CD14-positive monocyte (primary cell): ENCODE results near the gene TAS2R50. TPM values are rescaled to one million over a fixed set of nuclear protein-coding genes. Genes with fewer than 3 reads are reported as not detected.

Experiments
- DNase-seq, 3 donors: peaks; one replicate each; pipeline ENCODE4 v3.0.0-alpha.2; 2011 to 2022
- H2AFZ ChIP-seq: 2 replicates; pipeline ENCODE4 v1.6.0; 2012; ENCODE audit warnings: mild to moderate bottlenecking, low read depth, low read length, inconsistent platforms; ENCODE audit not compliant: insufficient read depth, poor library complexity, severe bottlenecking
- H3K27ac ChIP-seq, 2 donors: 1 replicate in 1 of 2; 2 replicates in 1 of 2; pipeline ENCODE4 v1.5.1; 2012 to 2013; ENCODE audit warnings: low read length in 2 of 2, control low read depth in 1 of 2, inconsistent platforms in 1 of 2, low read depth in 1 of 2, mild to moderate bottlenecking in 1 of 2
- H3K27me3 ChIP-seq, 2 donors: one replicate each; pipeline versions ENCODE4 v1.6.0 to v1.6.1; 2011 to 2013; ENCODE audit warnings: low read length in 2 of 2; ENCODE audit not compliant: control insufficient read depth in 2 of 2, insufficient read depth in 2 of 2
- H3K36me3 ChIP-seq, 2 donors: replicated peaks in 1 of 2; 1 replicate in 1 of 2; 2 replicates in 1 of 2; pipeline versions ENCODE4 v1.5.1 to v1.6.1; 2012 to 2013; ENCODE audit warnings: low read length in 2 of 2, control low read depth in 1 of 2, inconsistent platforms in 1 of 2, mild to moderate bottlenecking in 1 of 2; ENCODE audit not compliant: insufficient read depth in 2 of 2, control insufficient read depth in 1 of 2
- H3K4me1 ChIP-seq, 2 donors: 1 replicate in 1 of 2; 2 replicates in 1 of 2; pipeline versions ENCODE4 v1.5.1 to v1.6.1; 2012 to 2013; ENCODE audit warnings: low read length in 2 of 2, control low read depth in 1 of 2, inconsistent platforms in 1 of 2, mild to moderate bottlenecking in 1 of 2, moderate library complexity in 1 of 2; ENCODE audit not compliant: insufficient read depth in 2 of 2, control insufficient read depth in 1 of 2
- H3K4me2 ChIP-seq: replicated peaks from 2 replicates; pipeline ENCODE3; 2012; ENCODE audit warnings: low read length, moderate library complexity, mild to moderate bottlenecking; ENCODE audit not compliant: poor library complexity, severe bottlenecking; ENCODE audit errors: extremely low read depth
- H3K4me3 ChIP-seq, 3 experiments: fragments of 200-600 bp in 1 of 3; sonication (generic) in 1 of 3; replicated peaks in 1 of 3; 1 replicate in 2 of 3; 2 replicates in 1 of 3; pipeline ENCODE4 v1.5.1; 2011 to 2013; ENCODE audit warnings: low read length in 3 of 3, mild to moderate bottlenecking in 3 of 3, control low read depth in 2 of 3, low read depth in 2 of 3, inconsistent platforms in 1 of 3, moderate library complexity in 1 of 3
- H3K79me2 ChIP-seq: 2 replicates; pipeline ENCODE4 v1.6.0; 2012; ENCODE audit warnings: mild to moderate bottlenecking, control low read depth, inconsistent platforms, low read length, moderate library complexity; ENCODE audit not compliant: insufficient read depth
- H3K9ac ChIP-seq: 2 replicates; pipeline ENCODE4 v1.6.0; 2017; ENCODE audit warnings: low read length, mild to moderate bottlenecking; ENCODE audit not compliant: insufficient read depth, poor library complexity, severe bottlenecking
- H3K9me3 ChIP-seq, 2 donors: replicated peaks in 1 of 2; 1 replicate in 1 of 2; 2 replicates in 1 of 2; pipeline versions ENCODE4 v1.5.1 to v1.6.1; 2012 to 2013; ENCODE audit warnings: low read length in 2 of 2, control low read depth in 1 of 2; ENCODE audit not compliant: control insufficient read depth in 1 of 2, insufficient read depth in 1 of 2
- H4K20me1 ChIP-seq: 2 replicates; pipeline ENCODE4 v1.6.0; 2012; ENCODE audit warnings: mild to moderate bottlenecking, low read length, control low read depth, moderate library complexity; ENCODE audit not compliant: insufficient read depth
- H3K27ac Mint-ChIP-seq, 7 donors: one replicate each; pipeline ENCODE4 v1.8.0; 2020; ENCODE audit warnings: mild to moderate bottlenecking in 7 of 7, mixed read lengths in 7 of 7, moderate library complexity in 6 of 7, inconsistent platforms in 2 of 7
- H3K27me3 Mint-ChIP-seq, 3 donors: one replicate each; pipeline ENCODE4 v1.8.0; 2021 to 2022; ENCODE audit warnings: low read depth in 3 of 3, mild to moderate bottlenecking in 3 of 3, mixed read lengths in 3 of 3, moderate library complexity in 3 of 3, inconsistent platforms in 1 of 3
- H3K36me3 Mint-ChIP-seq, 2 donors: one replicate each; pipeline ENCODE4 v1.8.0; 2020; ENCODE audit warnings: mixed read lengths in 2 of 2, inconsistent platforms in 1 of 2, mild to moderate bottlenecking in 1 of 2
- H3K4me1 Mint-ChIP-seq: one replicate; pipeline ENCODE4 v1.8.0; 2020; ENCODE audit warnings: mild to moderate bottlenecking, mixed read lengths
- H3K4me3 Mint-ChIP-seq, 2 donors: one replicate each; pipeline ENCODE4 v1.8.0; 2020; ENCODE audit warnings: mild to moderate bottlenecking in 2 of 2, mixed read lengths in 2 of 2, moderate library complexity in 1 of 2
- H3K9me3 Mint-ChIP-seq, 7 donors: one replicate each; pipeline ENCODE4 v1.8.0; 2020 to 2022; ENCODE audit warnings: mixed read lengths in 7 of 7, mild to moderate bottlenecking in 6 of 7, moderate library complexity in 6 of 7, inconsistent platforms in 2 of 7
- CTCF ChIP-seq: fragments of 200-600 bp; IDR thresholded peaks from one replicate; pipeline ENCODE4 v1.8.0; 2022; ENCODE audit warnings: antibody characterized with exemption, mild to moderate bottlenecking
- WGBS: methylation state at CpG from one replicate; pipeline ENCODE4 v1.1.5; 2013; ENCODE audit warnings: missing lambda C conversion rate; ENCODE audit not compliant: insufficient coverage; 5-methylcytosine and 5-hydroxymethylcytosine counted together
- intact Hi-C, 2 donors: fragments of 100-400 bp; cut with micrococcal nuclease; formaldehyde crosslinking; loops; one replicate each; pipeline versions ENCODE4 v1.15.0 to v1.15.1; 2023
- polyA plus RNA-seq, 3 donors: library from polyadenylated mRNA; depleted of rRNA in 1 of 3; unstranded in 2 of 3; stranded (reverse) in 1 of 3; fragments of 300-500 nt in 2 of 3; fragments of >200 nt in 1 of 3; fragmentation: Illumina TruSeq in 2 of 3; gene quantifications; 1 replicate in 2 of 3; 2 replicates in 1 of 3; pipeline ENCODE4 v1.2.3, GENCODE V29; 2012 to 2021

The TAS2R50 gene
- polyA plus RNA-seq, 3 donors = 0.27 TPM; not detected in 2

DNA sequence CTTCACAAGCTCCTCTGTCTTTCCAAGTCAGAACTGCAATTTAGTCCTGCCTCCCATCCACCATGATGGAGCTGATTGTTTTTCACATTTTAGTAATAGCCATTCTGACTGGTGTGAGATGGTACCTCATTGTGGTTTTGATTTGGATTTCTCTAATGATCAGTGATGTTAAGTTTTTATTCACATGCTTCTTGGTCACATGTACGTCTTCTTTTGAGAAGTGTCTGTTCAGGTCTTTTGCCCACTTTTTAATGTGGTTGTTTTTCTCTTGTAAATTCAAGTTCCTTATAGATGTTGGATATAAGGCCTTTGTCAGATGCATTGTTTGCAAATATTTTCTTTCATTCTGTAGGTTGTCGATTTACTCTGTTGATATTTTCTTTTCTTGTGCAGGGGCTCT, 43.5 kb downstream of the TAS2R50 start:
- no peaks in the 10 kb centered on the region for H3K4me1 ChIP-seq
- no peaks in the 10 kb centered on the region for H3K27me3 ChIP-seq
- no peaks in the 10 kb centered on the region for H4K20me1 ChIP-seq
- WGBS = no CpG with 5 or more reads among the region's 2 CpGs
- peaks cover 0 to 3% of the 10 kb centered on the region in 2 donors for H3K36me3 Mint-ChIP-seq
- no peaks in the 10 kb centered on the region for H3K27me3 Mint-ChIP-seq
- no peak for TF ChIP-seq CTCF
- no peak overlapping the region for H3K27ac Mint-ChIP-seq
- no peak overlapping the region for H3K27ac ChIP-seq
- peaks cover 6 to 7% of the 10 kb centered on the region in 2 donors for H3K9me3 ChIP-seq
- peaks cover 1 to 29% (median 23%) of the 10 kb centered on the region in 7 donors for H3K9me3 Mint-ChIP-seq
- H3K4me2 ChIP-seq = no peak overlapping the region
- H3K79me2 ChIP-seq = no peaks in the 10 kb centered on the region
- H2AFZ ChIP-seq = no peak overlapping the region
- no peak overlapping the region for H3K4me3 ChIP-seq
- no peaks in the 10 kb centered on the region for H3K36me3 ChIP-seq
- no peak overlapping the region for H3K9ac ChIP-seq
- intact Hi-C loops = no loop called here
- no peak overlapping the region for H3K4me3 Mint-ChIP-seq
- DNase-seq = no peak
- peaks cover 3% of the 10 kb centered on the region for H3K4me1 Mint-ChIP-seq

DNA sequence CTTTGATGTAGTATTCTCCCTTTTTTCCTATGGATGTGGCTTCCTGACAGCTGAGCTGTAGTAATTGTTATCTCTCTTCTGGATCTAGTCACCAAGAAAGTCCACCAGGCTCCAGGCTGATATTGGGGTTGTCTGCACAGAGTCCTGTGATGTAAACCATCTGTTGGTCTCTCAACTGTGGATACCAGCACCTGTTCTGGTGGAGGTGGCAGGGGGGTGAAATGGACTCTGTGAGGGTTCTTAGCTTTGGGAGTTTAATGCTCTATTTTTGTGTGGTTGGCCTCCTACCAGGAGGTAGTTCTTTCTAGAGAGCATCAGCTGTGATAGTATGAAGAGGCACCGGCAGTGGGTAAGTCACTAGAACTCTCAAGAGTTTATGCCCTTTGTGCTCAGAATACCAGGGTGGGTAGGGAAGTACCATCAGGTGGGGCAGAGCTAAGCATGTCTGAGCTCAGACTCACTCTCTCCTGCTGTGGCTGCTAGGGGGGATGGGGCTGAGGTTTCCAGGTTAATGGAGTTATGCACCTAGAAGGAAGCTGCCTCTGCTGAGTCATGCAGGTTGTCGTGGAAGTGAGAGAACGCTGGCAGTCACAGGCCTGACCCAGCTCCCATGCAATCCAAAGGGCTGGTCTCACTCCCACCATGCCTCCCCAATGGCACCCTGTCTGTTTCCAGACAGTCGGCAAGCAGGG, 44.6 kb downstream of the TAS2R50 start:
- Mint-ChIP-seq H3K27me3 (no peaks in the 10 kb centered on the region), H3K27ac (no peak overlapping the region), H3K4me1 (peaks cover 3% of the 10 kb centered on the region), H3K36me3 (peaks cover 0 to 3% of the 10 kb centered on the region in 2 donors), H3K4me3 (no peak overlapping the region), H3K9me3 (peaks cover 1 to 21% (median 15%) of the 10 kb centered on the region in 7 donors)
- H3K36me3 ChIP-seq = no peaks in the 10 kb centered on the region
- TF ChIP-seq CTCF = no peak
- H3K79me2 ChIP-seq = no peaks in the 10 kb centered on the region
- H3K4me2 ChIP-seq = no peak overlapping the region
- intact Hi-C loops = no loop called here
- H2AFZ ChIP-seq = no peak overlapping the region
- H4K20me1 ChIP-seq = no peaks in the 10 kb centered on the region
- peaks cover 2 to 6% of the 10 kb centered on the region in 2 donors for H3K9me3 ChIP-seq
- H3K27ac ChIP-seq = no peak overlapping the region
- H3K9ac ChIP-seq = no peak overlapping the region
- H3K4me1 ChIP-seq = no peaks in the 10 kb centered on the region
- no peaks in the 10 kb centered on the region for H3K27me3 ChIP-seq
- no peak for DNase-seq
- no peak overlapping the region for H3K4me3 ChIP-seq
- 94% methylated on average over 2 of the region's 4 CpGs for WGBS
